ENCODE measurements around the gene CHIC1.

DNA sequence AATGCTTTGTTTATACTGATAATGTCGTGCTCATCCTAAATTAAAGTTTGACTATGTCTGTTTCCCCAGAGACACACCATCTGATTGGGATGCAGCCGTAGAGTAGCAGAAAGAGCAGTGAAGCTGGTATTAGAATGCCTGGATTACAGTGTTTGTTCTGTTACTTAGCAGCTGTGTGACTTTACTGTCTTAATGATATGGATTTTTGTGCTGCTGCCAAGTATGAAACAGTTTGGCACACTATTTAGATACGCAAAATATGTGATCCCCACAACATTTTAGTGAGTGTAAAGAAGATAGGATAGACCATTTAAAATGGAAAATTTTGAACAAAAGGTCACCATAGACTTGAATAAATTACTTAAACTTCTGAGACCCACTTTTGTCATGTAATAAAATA, 1.2 kb upstream of the CHIC1 start:
- TF ChIP-seq, protein P1, sequence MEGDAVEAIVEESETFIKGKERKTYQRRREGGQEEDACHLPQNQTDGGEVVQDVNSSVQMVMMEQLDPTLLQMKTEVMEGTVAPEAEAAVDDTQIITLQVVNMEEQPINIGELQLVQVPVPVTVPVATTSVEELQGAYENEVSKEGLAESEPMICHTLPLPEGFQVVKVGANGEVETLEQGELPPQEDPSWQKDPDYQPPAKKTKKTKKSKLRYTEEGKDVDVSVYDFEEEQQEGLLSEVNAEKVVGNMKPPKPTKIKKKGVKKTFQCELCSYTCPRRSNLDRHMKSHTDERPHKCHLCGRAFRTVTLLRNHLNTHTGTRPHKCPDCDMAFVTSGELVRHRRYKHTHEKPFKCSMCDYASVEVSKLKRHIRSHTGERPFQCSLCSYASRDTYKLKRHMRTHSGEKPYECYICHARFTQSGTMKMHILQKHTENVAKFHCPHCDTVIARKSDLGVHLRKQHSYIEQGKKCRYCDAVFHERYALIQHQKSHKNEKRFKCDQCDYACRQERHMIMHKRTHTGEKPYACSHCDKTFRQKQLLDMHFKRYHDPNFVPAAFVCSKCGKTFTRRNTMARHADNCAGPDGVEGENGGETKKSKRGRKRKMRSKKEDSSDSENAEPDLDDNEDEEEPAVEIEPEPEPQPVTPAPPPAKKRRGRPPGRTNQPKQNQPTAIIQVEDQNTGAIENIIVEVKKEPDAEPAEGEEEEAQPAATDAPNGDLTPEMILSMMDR (IDR thresholded peaks at IDR 0.05; ENCODE audit: low read length) = no peak
- TF ChIP-seq EZH2 (optimal IDR thresholded peaks at IDR 0.05; ENCODE audit: low read depth, low read length) (no peak), EZH2phosphoT487 (IDR thresholded peaks at IDR 0.05; ENCODE audit: low read length) (no peak)

Data from MM.1S (cell line).